HepG2 (cell line): Measurements from ENCODE around the gene NRN1L. TPM values are rescaled to one million over a fixed set of nuclear protein-coding genes. Genes with fewer than 3 reads are reported as not detected.
A peak's percentile ranks its signal among the peaks of the same experiment; 100 is the strongest.

Source experiments
- ARNTL ChIP-seq: sonication (generic); formaldehyde crosslinking; IDR thresholded peaks from 2 replicates; pipeline ENCODE4 v1.4.0; 2020; ENCODE audit warnings: mild to moderate bottlenecking, missing genetic modification reagents
- DBP ChIP-seq: sonication (generic); formaldehyde crosslinking; IDR thresholded peaks from 2 replicates; pipeline ENCODE4 v1.4.0; 2020; ENCODE audit warnings: missing genetic modification reagents; ENCODE audit errors: not compliant biosample characterization
- FLYWCH1 ChIP-seq: sonication (generic); formaldehyde crosslinking; IDR thresholded peaks from 2 replicates; pipeline ENCODE4 v1.8.1; 2023; ENCODE audit warnings: mild to moderate bottlenecking, missing genetic modification reagents
- FOXP1 ChIP-seq, 2 experiments: fragments of 450-650 bp in 1 of 2; IDR thresholded peaks; 2 replicates each; pipeline ENCODE4 v1.6.1; 2017 to 2018; ENCODE audit warnings: antibody characterized with exemption in 1 of 2
- JARID2 ChIP-seq: sonication (generic); formaldehyde crosslinking; IDR thresholded peaks from 2 replicates; pipeline ENCODE4 v1.8.1; 2023; ENCODE audit warnings: missing genetic modification reagents, inconsistent platforms; ENCODE audit not compliant: insufficient replicate concordance
- KLF12 ChIP-seq: sonication (generic); formaldehyde crosslinking; IDR thresholded peaks from 2 replicates; pipeline ENCODE4 v1.4.0; 2020; ENCODE audit warnings: missing genetic modification reagents, borderline replicate concordance
- MIXL1 ChIP-seq: IDR thresholded peaks from 2 replicates; pipeline ENCODE4 v1.6.1; 2016
- MXD4 ChIP-seq: IDR thresholded peaks from 2 replicates; pipeline ENCODE4 v1.6.1; 2016; ENCODE audit warnings: mild to moderate bottlenecking, missing biosample characterization, missing genetic modification reagents
- SKIL ChIP-seq: sonication (generic); formaldehyde crosslinking; IDR thresholded peaks from 2 replicates; pipeline ENCODE4 v1.8.0; 2022; ENCODE audit warnings: missing genetic modification reagents, mild to moderate bottlenecking, moderate library complexity, borderline replicate concordance
- SRY ChIP-seq: sonication (generic); formaldehyde crosslinking; IDR thresholded peaks from 2 replicates; pipeline ENCODE4 v1.8.0; 2022; ENCODE audit warnings: mild to moderate bottlenecking, missing genetic modification reagents
- TFE3 ChIP-seq: IDR thresholded peaks from 2 replicates; pipeline ENCODE4 v1.6.1; 2016
- TRIM22 ChIP-seq: fragments of 450-650 bp; IDR thresholded peaks from 2 replicates; pipeline ENCODE4 v1.6.1; 2017
- ZBTB2 ChIP-seq: sonication (generic); formaldehyde crosslinking; IDR thresholded peaks from 2 replicates; pipeline ENCODE4 v1.8.0; 2022; ENCODE audit warnings: low read depth, missing genetic modification reagents
- ZBTB26 ChIP-seq: IDR thresholded peaks from 2 replicates; pipeline ENCODE4 v1.6.1; 2016; ENCODE audit warnings: missing compliant biosample characterization, missing genetic modification reagents, borderline replicate concordance
- ZBTB8A ChIP-seq: sonication (generic); formaldehyde crosslinking; IDR thresholded peaks from 2 replicates; pipeline ENCODE4 v1.4.0; 2020; ENCODE audit warnings: mild to moderate bottlenecking, low read depth, missing genetic modification reagents, borderline replicate concordance
- ZNF224 ChIP-seq: sonication (generic); formaldehyde crosslinking; IDR thresholded peaks from 2 replicates; pipeline ENCODE4 v1.5.0; 2020; ENCODE audit warnings: mild to moderate bottlenecking, missing genetic modification reagents
- ZNF446 ChIP-seq: sonication (generic); formaldehyde crosslinking; IDR thresholded peaks from 2 replicates; pipeline ENCODE4 v1.5.0; 2020; ENCODE audit warnings: mild to moderate bottlenecking, missing genetic modification reagents
- ZNF564 ChIP-seq: sonication (generic); formaldehyde crosslinking; IDR thresholded peaks from 2 replicates; pipeline ENCODE4 v1.8.1; 2023; ENCODE audit warnings: mild to moderate bottlenecking, missing genetic modification reagents
- ZNF737 ChIP-seq: sonication (generic); formaldehyde crosslinking; IDR thresholded peaks from 2 replicates; pipeline ENCODE4 v1.5.0; 2020; ENCODE audit warnings: missing genetic modification reagents, mild to moderate bottlenecking, borderline replicate concordance
- polyA plus RNA-seq, 8 experiments: library from polyadenylated mRNA; depleted of rRNA in 3 of 8; stranded (reverse) in 7 of 8; unstranded in 1 of 8; fragments of >200 nt; fragmentation: Illumina TruSeq in 4 of 8; extraction: Trizol in 4 of 8; gene quantifications; 2 replicates each; pipeline versions ENCODE4 v1.2.1 to v1.2.3, GENCODE V29; 2011 to 2016; ENCODE audit warnings: low read depth in 4 of 8, missing spikeins in 1 of 8, mixed read lengths in 1 of 8; ENCODE audit not compliant: insufficient read depth in 1 of 8
- total RNA-seq, 5 experiments: library from RNA; depleted of rRNA; stranded (reverse); fragments of >200 nt; fragmentation: Illumina TruSeq; extraction: Trizol; gene quantifications; 2 replicates each; pipeline ENCODE4 v1.2.3, GENCODE V29; 2016; ENCODE audit warnings: low read depth in 1 of 5

Gene NRN1L
- total and polyA plus RNA-seq, 2 of the 13 experiments (the other 11 are each of a cell fraction or from before 2014, with no cell fraction given), result 0.53 to 1.2 TPM

GRCh38 chr16:67847064-67847861 lies 37.4 kb upstream of the NRN1L start, which contains the start of gene CENPT (continued):
- TF ChIP-seq ZNF737 (CRISPR knock-in tag) (no peak), ZBTB26 (CRISPR knock-in tag) (no peak), ZNF224 (CRISPR knock-in tag) (no peak), ZNF446 (peak; percentile 81; the same call in 1 of the 2 replicates), TFE3 (peak; percentile 16; the same call in 1 of the 2 replicates), JARID2 (CRISPR knock-in tag) (no peak), ZBTB8A (CRISPR knock-in tag) (no peak), FOXP1 (IDR thresholded peaks at IDR 0.05) (no peak), FOXP1 (CRISPR knock-in tag; IDR thresholded peaks at IDR 0.05) (no peak), DBP (no peak), SRY (CRISPR knock-in tag) (no peak; the same call in none of the 2 replicates), KLF12 (CRISPR knock-in tag) (no peak; the same call in 1 of the 2 replicates), MXD4 (no peak), TRIM22 (no peak), ZNF564 (CRISPR knock-in tag) (no peak), SKIL (CRISPR knock-in tag) (peak; percentile 16; the same call in 1 of the 2 replicates), MIXL1 (CRISPR knock-in tag) (no peak), ZBTB2 (CRISPR knock-in tag) (no peak; the same call in 1 of the 2 replicates), ARNTL (CRISPR knock-in tag) (no peak), FLYWCH1 (CRISPR knock-in tag) (0 out of 2 replicates have a peak, but pooled peaks have one; percentile 17)
